H9 (cell line): ENCODE data around the gene KIRREL3. TPM values are rescaled to one million over a fixed set of nuclear protein-coding genes. Genes with fewer than 3 reads are reported as not detected.

ENCODE experiments used
- DNase-seq: peaks from one replicate; pipeline ENCODE4 v3.0.0-alpha.2; 2017
- H2AFZ ChIP-seq: one replicate; pipeline ENCODE4 v1.6.1; 2013; ENCODE audit warnings: mild to moderate bottlenecking, low read length, control low read depth, moderate library complexity
- H2AK5ac ChIP-seq: 2 replicates; pipeline ENCODE4 v1.6.1; 2013; ENCODE audit warnings: low read length, control low read depth, mixed read lengths; ENCODE audit not compliant: insufficient read length
- H2BK120ac ChIP-seq: one replicate; pipeline ENCODE4 v1.6.1; 2013; ENCODE audit warnings: low read depth, mild to moderate bottlenecking, low read length, control low read depth, inconsistent platforms; ENCODE audit not compliant: poor library complexity, severe bottlenecking
- H2BK12ac ChIP-seq: 2 replicates; pipeline ENCODE4 v1.6.1; 2013; ENCODE audit warnings: low read length, control low read depth, mixed read lengths, low read depth; ENCODE audit not compliant: insufficient read length
- H2BK15ac ChIP-seq: 2 replicates; pipeline ENCODE4 v1.6.1; 2013; ENCODE audit warnings: low read depth, low read length, control low read depth
- H2BK20ac ChIP-seq: one replicate; pipeline ENCODE4 v1.6.1; 2013; ENCODE audit warnings: low read depth, mild to moderate bottlenecking, low read length, control low read depth, inconsistent platforms; ENCODE audit not compliant: poor library complexity, severe bottlenecking
- H2BK5ac ChIP-seq: 2 replicates; pipeline ENCODE4 v1.6.1; 2013; ENCODE audit warnings: low read length, control low read depth, mixed read lengths; ENCODE audit not compliant: insufficient read length
- H3K14ac ChIP-seq: 2 replicates; pipeline ENCODE4 v1.6.1; 2013; ENCODE audit warnings: low read length, control low read depth; ENCODE audit not compliant: insufficient read depth
- H3K18ac ChIP-seq: 2 replicates; pipeline ENCODE4 v1.6.1; 2013; ENCODE audit warnings: low read depth, mild to moderate bottlenecking, mixed read lengths, low read length, control low read depth; ENCODE audit not compliant: insufficient read length
- H3K23ac ChIP-seq: 2 replicates; pipeline ENCODE4 v1.6.1; 2013; ENCODE audit warnings: low read length, control low read depth, mixed read lengths, low read depth; ENCODE audit not compliant: insufficient read length
- H3K23me2 ChIP-seq: 2 replicates; pipeline ENCODE4 v1.6.1; 2013; ENCODE audit warnings: low read depth, mild to moderate bottlenecking, mixed read lengths, low read length, control low read depth; ENCODE audit not compliant: insufficient read length, poor library complexity, severe bottlenecking
- H3K27ac ChIP-seq: 2 replicates; pipeline ENCODE4 v1.5.1; 2013; ENCODE audit warnings: low read length, control low read depth, mixed read lengths, low read depth; ENCODE audit not compliant: insufficient read length
- H3K27me3 ChIP-seq: 2 replicates; pipeline ENCODE4 v1.6.1; 2013; ENCODE audit warnings: low read length, control low read depth, inconsistent platforms; ENCODE audit not compliant: insufficient read depth
- H3K4ac ChIP-seq: 2 replicates; pipeline ENCODE4 v1.6.1; 2013; ENCODE audit warnings: low read depth, mild to moderate bottlenecking, control low read depth, inconsistent platforms, low read length, moderate library complexity
- H3K4me1 ChIP-seq: 2 replicates; pipeline ENCODE4 v1.6.1; 2013; ENCODE audit warnings: low read length, control low read depth, inconsistent platforms; ENCODE audit not compliant: insufficient read depth
- H3K4me2 ChIP-seq: 2 replicates; pipeline ENCODE4 v1.6.1; 2013; ENCODE audit warnings: low read length, control low read depth, mixed read lengths; ENCODE audit not compliant: insufficient read length, insufficient read depth
- H3K56ac ChIP-seq: 2 replicates; pipeline ENCODE4 v1.6.1; 2013; ENCODE audit warnings: low read depth, mild to moderate bottlenecking, mixed read lengths, low read length, control low read depth; ENCODE audit not compliant: insufficient read length
- H3K79me1 ChIP-seq: 2 replicates; pipeline ENCODE4 v1.6.1; 2013; ENCODE audit warnings: low read depth, mild to moderate bottlenecking, moderate library complexity, low read length, control low read depth, inconsistent platforms; ENCODE audit not compliant: insufficient read depth, poor library complexity, severe bottlenecking
- H3K79me2 ChIP-seq: 2 replicates; pipeline ENCODE4 v1.6.1; 2013; ENCODE audit warnings: low read length, control low read depth, inconsistent platforms; ENCODE audit not compliant: insufficient read depth
- H3K9ac ChIP-seq: 2 replicates; pipeline ENCODE4 v1.6.1; 2013; ENCODE audit warnings: low read length, control low read depth, mixed read lengths; ENCODE audit not compliant: insufficient read length; ENCODE audit errors: extremely low read depth
- H3K9me3 ChIP-seq: one replicate; pipeline ENCODE4 v1.6.1; 2013; ENCODE audit warnings: low read depth, low read length, inconsistent platforms; ENCODE audit not compliant: control insufficient read depth
- H3T11ph ChIP-seq: one replicate; pipeline ENCODE4 v1.6.1; 2013; ENCODE audit warnings: mild to moderate bottlenecking, low read length, control low read depth, inconsistent platforms
- H4K20me1 ChIP-seq: one replicate; pipeline ENCODE4 v1.6.1; 2013; ENCODE audit not compliant: control insufficient read depth, insufficient read length, insufficient read depth
- H4K5ac ChIP-seq: 2 replicates; pipeline ENCODE4 v1.6.1; 2013; ENCODE audit warnings: low read depth, mild to moderate bottlenecking, mixed read lengths, low read length, control low read depth; ENCODE audit not compliant: insufficient read length
- H4K8ac ChIP-seq: replicated peaks from 2 replicates; pipeline ENCODE4 v1.6.1; 2013; ENCODE audit warnings: low read length, control low read depth, mixed read lengths, low read depth; ENCODE audit not compliant: insufficient read length
- H4K91ac ChIP-seq: 2 replicates; pipeline ENCODE4 v1.6.1; 2013; ENCODE audit warnings: low read depth, mild to moderate bottlenecking, moderate library complexity, mixed read lengths, low read length, control low read depth; ENCODE audit not compliant: insufficient read length
- H3K27ac Mint-ChIP-seq, 3 experiments: 2 replicates in 2 of 3; 3 replicates in 1 of 3; pipeline ENCODE4 v1.8.0; 2020 to 2021; ENCODE audit warnings: mixed read lengths in 3 of 3, mild to moderate bottlenecking in 1 of 3, moderate library complexity in 1 of 3
- H3K27me3 Mint-ChIP-seq: 2 replicates; pipeline ENCODE4 v1.8.0; 2021; ENCODE audit warnings: low read depth, mild to moderate bottlenecking, moderate library complexity, mixed read lengths
- H3K36me3 Mint-ChIP-seq, 3 experiments: 2 replicates in 2 of 3; 3 replicates in 1 of 3; pipeline ENCODE4 v1.8.0; 2020 to 2021; ENCODE audit warnings: low read depth in 3 of 3, mixed read lengths in 3 of 3; ENCODE audit not compliant: insufficient read depth in 1 of 3
- H3K4me1 Mint-ChIP-seq, 2 experiments: 2 replicates each; pipeline ENCODE4 v1.8.0; 2020; ENCODE audit warnings: mixed read lengths in 2 of 2
- H3K4me3 Mint-ChIP-seq, 2 experiments: 2 replicates in 1 of 2; 3 replicates in 1 of 2; pipeline ENCODE4 v1.8.0; 2020 to 2021; ENCODE audit warnings: mild to moderate bottlenecking in 2 of 2, mixed read lengths in 2 of 2, moderate library complexity in 1 of 2
- H3K9me3 Mint-ChIP-seq, 2 experiments: 2 replicates in 1 of 2; 3 replicates in 1 of 2; pipeline ENCODE4 v1.8.0; 2020; ENCODE audit warnings: mild to moderate bottlenecking in 2 of 2, mixed read lengths in 2 of 2, moderate library complexity in 1 of 2
- WGBS: extraction: QIAGEN DNeasy Blood & Tissue Kit; methylation state at CpG from one replicate; pipeline ENCODE4 v1.1.7; 2013; ENCODE audit warnings: missing lambda C conversion rate, low lambda C conversion rate, mixed read lengths; ENCODE audit not compliant: insufficient read length; ENCODE audit errors: extremely low coverage; 5-methylcytosine and 5-hydroxymethylcytosine counted together
- total RNA-seq: library from RNA; stranded (reverse); gene quantifications from 2 replicates; pipeline ENCODE4 v1.2.1, GENCODE V29; 2021
- TF ChIP-seq, protein P1 (sequence below): fragments of 200-600 bp; sonication (generic); conservative IDR thresholded peaks from 3 replicates; pipeline ENCODE4 v1.8.0; 2021; ENCODE audit warnings: antibody characterized with exemption, mild to moderate bottlenecking

The KIRREL3 gene
- total RNA-seq, 1 experiment from 2014 or later, result 0.17 TPM

DNA sequence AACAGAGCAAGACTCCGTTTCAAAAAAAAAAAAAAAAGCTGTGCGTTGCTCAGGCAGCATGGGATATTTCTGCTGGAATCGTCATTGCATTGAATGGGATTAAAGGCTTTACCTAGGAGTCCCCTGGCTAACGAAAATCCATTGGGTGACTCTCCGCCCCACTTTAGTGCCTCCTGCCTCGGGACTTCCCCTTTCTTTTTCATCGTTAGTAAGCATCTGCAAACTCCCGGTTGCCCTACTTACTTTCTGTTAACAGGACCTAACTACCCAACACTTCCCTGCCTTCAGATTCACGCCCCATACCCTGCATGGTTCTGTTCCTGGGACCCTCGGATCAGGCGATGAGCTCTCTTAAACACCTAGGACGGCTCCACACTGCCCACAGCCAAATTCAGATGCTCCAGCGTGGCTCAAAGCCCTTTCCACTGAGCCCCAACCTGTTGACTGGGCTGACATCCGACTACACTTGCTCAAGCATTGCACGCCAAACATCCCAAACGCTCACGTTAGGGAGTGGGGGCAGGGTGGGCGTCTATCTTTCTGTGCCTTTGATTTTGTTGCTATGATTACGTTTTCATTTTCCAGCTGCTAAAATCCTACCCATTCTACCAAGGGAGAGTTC lies 501.3 kb downstream of the KIRREL3 start:
- Histone ChIP-seq H2BK12ac (no peak overlapping the region), H4K20me1 (no peaks in the 10 kb centered on the region), H3K18ac (no peak overlapping the region), H3K27ac (no peak overlapping the region), H2BK20ac (no peak overlapping the region), H2BK15ac (no peak overlapping the region), H3K9ac (no peak overlapping the region), H3K23me2 (no peaks in the 10 kb centered on the region), H2AK5ac (no peak overlapping the region), H4K91ac (no peak overlapping the region), H4K5ac (no peak overlapping the region), H3K4ac (no peak overlapping the region), H3K79me1 (no peaks in the 10 kb centered on the region), H3K23ac (no peak overlapping the region), H3K56ac (no peak overlapping the region), H2BK120ac (no peak overlapping the region), H2AFZ (no peak overlapping the region), H4K8ac (no peak overlapping the region), H3K9me3 (no peaks in the 10 kb centered on the region), H2BK5ac (no peak overlapping the region), H3T11ph (no peak overlapping the region), H3K14ac (no peak overlapping the region; the same call in 1 of the 2 replicates), H3K27me3 (no peaks in the 10 kb centered on the region), H3K4me1 (peaks cover 11% of the 10 kb centered on the region; the same call in 1 of the 2 replicates), H3K4me2 (no peak overlapping the region), H3K79me2 (no peaks in the 10 kb centered on the region)
- Mint-ChIP-seq H3K27me3 (peaks cover 1% of the 10 kb centered on the region), H3K4me3 (no peak overlapping the region), H3K27ac (peak overlapping the region in 1 of 3 experiments; percentile 42; a peak in 2 of 7 replicates), H3K9me3 (no peaks in the 10 kb centered on the region), H3K36me3 (no peaks in the 10 kb centered on the region; a peak in 1 of 7 replicates), H3K4me1 (peaks cover 50 to 62% of the 10 kb centered on the region in 2 experiments)
- TF ChIP-seq, protein P1, sequence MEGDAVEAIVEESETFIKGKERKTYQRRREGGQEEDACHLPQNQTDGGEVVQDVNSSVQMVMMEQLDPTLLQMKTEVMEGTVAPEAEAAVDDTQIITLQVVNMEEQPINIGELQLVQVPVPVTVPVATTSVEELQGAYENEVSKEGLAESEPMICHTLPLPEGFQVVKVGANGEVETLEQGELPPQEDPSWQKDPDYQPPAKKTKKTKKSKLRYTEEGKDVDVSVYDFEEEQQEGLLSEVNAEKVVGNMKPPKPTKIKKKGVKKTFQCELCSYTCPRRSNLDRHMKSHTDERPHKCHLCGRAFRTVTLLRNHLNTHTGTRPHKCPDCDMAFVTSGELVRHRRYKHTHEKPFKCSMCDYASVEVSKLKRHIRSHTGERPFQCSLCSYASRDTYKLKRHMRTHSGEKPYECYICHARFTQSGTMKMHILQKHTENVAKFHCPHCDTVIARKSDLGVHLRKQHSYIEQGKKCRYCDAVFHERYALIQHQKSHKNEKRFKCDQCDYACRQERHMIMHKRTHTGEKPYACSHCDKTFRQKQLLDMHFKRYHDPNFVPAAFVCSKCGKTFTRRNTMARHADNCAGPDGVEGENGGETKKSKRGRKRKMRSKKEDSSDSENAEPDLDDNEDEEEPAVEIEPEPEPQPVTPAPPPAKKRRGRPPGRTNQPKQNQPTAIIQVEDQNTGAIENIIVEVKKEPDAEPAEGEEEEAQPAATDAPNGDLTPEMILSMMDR, result no peak
- DNase-seq, result no peak
- no CpG with 5 or more reads among the region's 19 CpGs for WGBS
